GM18951 (cell line): ENCODE data around the gene PRKCE.

ENCODE experiments used
- POLR2A ChIP-seq: IDR thresholded peaks from 4 replicates; pipeline ENCODE4 v1.6.1; 2011; ENCODE audit warnings: mild to moderate bottlenecking; ENCODE audit not compliant: insufficient read length, insufficient read depth; ENCODE audit errors: extremely low read depth
- in situ Hi-C: fragments of 300-500 bp; cut with MboI; formaldehyde crosslinking; loops from one replicate; pipeline ENCODE4 v1.12.0; 2022; ENCODE audit warnings: low sequenced_read_pairs, mixed read lengths, inconsistent platforms; ENCODE audit not compliant: unreplicated experiment

PRKCE gene

DNA sequence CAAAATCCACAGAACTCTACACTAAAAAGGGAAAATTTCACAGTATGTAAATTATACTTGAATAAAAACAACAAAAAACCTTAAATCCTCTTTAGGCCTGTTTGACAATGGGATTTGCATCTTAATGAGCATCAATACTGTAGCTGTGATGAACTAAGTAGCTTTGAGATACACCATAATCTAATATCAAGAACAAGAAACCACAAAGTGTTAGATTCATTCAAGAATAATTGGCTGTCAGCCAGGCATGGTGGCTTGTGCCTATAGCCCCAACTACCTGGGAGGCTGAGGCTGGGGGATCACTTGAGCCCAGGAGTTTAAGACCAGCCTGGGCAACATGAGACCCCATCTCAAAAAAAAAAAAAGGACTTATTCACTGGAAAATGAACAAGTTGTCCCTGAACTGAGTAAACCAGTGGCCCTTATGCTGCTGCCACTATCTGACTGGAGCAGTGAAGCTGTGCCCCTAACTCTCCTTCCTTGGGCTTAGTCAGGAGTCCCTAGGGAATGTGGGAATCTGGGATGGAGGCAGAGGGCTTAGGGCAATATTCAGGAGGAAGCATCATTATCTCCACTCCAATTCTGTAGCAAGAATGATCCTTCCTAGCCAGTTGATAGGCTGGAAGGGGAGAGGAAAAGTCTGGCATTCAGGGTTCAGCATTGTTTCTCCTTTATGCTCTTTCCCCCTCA, 88.5 kb downstream of the PRKCE start:
- in situ Hi-C loops: no loop called here
- no peak for TF ChIP-seq POLR2A

DNA sequence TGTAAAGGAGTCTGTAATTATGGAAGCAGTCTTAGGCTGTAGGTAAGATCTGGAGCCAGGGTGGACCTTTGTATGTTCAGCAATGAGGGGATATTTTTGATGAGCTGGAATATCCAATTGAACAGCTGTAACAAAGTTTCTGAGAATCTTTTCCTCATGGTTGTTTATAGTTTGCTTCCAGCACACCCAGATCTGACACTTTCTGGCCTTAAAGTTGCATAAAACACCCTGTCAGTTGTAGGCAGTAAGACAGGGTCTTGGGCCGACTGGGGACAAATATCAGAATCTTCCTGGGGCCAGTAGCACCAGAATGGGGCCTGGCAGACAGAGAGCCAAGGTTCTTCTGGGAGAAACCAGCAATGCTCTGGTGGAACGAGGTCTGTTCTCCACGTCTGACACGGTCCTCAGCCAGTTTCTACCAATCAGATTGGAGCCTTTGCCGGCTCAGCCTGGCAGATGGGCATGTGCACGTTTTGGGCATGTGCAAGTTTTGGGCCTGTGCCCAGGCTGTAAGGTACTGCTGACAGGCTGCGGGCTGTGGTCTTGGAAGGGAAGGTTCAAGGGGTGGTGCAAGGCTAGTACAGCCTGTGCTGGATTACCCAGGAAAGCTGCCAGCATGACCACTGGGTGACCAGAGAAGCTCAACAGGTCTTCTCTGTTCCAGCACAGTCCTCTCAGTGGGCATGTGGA, 89.8 kb downstream of the PRKCE start:
- no peak for TF ChIP-seq POLR2A
- in situ Hi-C loops: no loop called here

DNA sequence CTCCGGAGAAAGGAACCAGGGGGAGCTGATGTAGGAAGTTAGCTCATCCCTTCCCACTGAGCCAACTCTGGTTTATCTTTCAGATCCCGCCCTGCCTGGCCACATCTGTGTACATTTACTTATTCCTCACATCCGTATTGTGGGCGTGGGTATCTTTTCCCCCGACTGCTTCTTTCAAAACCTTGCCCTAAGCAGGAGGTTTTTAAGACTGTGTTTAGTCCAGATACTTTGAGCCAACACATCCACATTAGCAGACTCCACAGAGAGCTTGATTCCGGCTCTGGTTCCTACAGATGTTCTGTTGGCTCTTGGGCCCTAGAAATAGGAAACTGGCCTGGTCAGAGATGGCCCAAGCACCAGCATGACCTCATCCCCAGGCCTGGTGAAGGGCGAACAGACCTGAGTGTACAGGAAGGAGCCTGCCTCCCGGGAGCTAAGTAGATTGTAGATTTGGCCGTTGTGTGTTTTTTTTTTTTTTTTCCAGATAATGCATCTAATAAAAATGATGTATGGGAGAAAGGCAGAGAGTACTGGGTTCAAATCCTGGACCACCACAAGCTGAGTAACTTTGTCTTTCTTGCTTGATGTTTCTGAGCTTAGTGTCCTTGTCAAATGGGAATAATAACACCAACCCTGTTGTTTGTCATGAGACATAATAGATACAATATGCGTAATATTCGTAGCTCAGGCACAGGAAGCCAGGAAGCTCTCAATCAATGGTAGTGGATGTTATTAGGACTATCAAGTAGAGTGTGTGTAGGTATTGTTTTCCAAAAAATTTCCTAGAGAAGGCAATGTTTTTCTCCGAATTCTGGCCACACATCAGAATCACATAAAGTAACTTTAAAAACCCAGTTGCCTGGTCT, 92.3 kb downstream of the PRKCE start:
- TF ChIP-seq POLR2A: no peak
- in situ Hi-C loops: no loop called here

DNA sequence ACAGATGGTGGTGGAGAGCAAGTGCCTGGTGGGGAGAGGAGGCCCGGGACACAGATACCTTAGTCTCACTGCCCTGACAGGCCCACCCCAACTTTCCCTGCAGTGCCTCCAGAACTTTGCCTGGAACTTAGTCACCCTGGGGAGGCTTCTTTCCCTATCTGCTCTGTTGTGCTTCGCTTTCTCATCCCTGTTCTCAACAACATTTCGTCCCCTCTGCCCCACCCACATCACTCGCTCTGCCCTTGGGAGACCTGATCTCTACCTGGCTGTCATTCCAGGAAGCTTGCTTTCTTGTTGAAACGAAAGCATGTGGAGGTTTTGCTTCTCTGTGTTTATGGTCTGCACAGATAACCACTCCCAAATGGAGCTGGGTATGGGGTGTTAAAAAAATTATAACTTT, 93.8 kb downstream of the PRKCE start:
- in situ Hi-C loops: no loop called here
- TF ChIP-seq POLR2A: no peak

DNA sequence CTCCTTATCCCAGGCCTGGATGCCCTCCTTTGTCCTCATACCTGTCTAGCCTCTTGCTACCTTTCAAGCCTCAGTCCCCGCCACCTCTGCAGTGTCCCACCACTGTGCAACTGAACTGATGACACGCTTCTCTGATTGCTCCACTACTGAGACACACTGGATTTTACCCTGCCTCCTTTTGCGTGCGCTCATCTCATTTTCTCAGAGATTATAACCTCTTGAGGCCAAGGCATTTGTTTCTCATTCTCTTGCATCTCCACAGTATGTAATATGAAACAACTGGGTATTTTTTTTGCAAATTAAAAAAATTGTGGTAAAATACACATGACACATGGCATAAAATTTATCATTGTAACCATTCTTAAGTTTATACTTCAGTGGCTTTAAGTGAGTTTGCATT, 95.4 kb downstream of the PRKCE start:
- no peak for TF ChIP-seq POLR2A
- in situ Hi-C loops: no loop called here

DNA sequence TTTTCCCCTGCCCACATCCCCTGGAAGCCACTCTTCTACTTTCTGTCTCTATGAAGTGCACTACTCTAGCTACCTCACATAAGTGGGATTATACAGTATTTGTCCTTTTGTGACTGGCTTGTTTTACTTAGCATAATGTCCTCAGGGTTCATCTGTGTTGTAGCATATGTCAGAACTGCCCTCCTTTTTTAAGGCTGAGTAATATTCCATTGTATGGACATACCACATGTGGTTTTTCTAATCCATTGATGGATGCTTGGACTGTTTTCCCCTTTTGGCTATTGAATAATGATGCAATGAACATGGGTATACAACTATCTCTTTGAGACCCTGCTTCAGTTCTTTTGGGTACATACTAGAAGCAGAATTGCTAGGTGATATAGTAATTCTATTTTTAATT, 95.9 kb downstream of the PRKCE start:
- in situ Hi-C loops: no loop called here

DNA sequence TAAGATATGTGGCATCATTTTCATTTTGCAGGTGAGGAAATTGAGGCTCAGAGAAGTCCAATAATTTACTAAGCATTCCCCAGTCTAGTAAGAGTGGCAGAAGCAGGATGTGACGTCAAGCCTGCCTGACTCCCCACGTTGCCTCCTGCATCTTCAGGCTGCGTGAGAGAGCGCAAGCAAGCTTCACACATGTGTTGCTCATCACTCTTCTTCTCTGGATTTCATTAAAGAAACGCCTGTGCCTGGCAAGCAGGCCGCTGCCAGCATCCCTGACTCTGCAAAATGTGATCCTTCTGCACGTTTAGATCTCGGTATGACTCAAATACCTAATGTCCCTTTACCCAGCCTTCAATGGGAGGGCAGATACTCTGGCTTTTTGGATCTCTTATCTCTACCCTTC, 96.8 kb downstream of the PRKCE start:
- in situ Hi-C loops: no loop called here
- no peak for TF ChIP-seq POLR2A

More for the DNA sequence above, 95.9 kb downstream of the PRKCE start:
- TF ChIP-seq POLR2A: no peak

DNA sequence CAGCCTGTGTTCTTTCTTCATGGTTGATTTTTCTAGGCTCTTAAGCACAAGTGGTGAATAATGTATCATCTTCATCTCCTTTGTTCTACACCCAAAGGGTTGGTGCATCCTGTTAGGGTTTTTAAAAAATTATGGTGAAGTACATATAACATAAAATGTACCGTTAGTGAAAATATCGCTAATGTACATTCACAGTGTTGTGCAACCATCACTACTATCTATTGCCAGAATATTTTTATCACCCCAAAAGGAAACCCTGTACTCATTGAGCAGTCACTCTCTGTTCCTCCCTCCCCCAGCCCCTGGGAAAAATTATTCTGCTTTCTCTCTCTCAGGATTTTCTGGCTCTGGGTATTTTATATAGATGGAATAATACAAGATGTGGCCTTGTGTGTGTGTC, 98.5 kb downstream of the PRKCE start:
- in situ Hi-C loops: no loop called here

DNA sequence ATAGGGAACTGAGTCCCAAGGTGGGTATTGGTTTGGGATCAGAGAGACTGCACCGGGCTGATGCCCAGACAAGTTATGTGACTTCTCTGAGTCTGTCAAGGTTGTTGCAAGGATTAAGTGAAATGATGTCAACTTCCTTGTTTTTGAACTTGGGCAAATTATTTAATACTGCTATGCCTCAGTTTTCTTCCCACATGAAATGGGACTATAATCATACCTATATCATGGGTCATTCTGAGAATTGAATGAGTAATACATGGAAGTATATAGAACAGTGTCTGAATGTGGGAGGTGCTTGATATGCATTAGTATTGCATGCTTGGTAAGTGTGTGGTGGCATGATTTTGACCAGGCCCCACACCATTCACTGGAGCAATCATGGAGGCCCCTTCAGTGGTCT, 99.0 kb downstream of the PRKCE start:
- TF ChIP-seq POLR2A: no peak
- in situ Hi-C loops: no loop called here

More for the DNA sequence above, 98.5 kb downstream of the PRKCE start:
- no peak for TF ChIP-seq POLR2A

DNA sequence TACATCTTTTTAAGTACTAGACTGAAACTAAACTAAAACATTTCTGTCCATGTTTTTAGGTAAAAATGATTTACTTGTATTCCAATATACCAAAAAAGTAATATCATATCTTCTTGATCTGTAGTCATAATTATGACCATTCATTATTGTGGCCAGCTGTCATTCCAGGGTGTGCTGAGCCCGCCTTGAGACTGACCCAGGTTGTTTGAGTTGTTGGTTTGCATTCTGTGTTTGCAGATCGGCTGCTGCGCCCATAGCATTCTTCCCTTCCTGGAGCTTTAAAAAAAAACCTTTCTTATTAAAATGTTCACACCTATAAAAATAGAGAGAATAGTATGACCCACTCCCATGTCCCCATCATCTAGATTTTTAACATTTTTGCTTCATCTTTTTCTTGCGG, 101.9 kb downstream of the PRKCE start:
- no peak for TF ChIP-seq POLR2A
- in situ Hi-C loops: no loop called here

DNA sequence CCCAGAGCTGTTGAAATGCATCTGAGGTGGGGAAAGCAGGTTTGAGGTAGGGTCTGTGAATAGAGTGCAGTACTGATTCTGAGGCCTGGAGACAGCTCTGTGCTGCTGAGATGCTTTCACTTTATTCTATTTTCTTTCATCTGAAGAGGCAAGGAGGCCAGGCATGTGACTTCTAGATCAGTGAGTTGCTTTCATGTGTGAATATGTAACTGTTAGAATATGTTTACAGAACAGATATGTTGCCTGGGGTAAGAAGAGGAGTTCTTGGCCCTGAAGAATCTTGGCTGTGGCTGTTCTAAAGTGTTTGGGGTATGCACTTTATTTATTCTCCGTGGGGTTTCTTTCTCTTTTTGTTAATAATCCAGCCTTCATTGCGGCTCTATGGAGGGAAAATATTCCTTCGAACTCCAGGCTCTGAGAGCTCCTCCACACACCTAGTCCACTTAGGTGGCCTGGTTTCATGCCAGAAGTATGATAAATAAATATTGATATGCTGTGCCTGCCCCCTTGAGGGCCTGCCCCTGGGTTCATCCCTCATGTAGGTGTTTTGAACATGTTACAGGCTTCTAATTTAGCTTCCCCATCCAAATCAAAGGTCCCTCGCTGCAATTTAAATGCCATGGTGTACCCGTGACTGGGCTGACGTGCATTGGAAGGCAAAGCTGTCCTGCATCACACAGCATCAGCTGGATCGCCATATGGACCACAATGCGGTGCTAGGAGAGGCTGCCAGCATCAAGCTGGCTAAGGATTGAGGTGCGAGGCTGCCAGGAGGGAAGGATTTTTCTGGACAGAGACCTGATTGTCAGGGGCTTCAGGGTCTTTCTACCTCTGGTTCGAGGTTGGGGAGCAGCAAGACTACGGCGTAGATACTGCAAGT, 102.9 kb downstream of the PRKCE start:
- in situ Hi-C loops: no loop called here
- TF ChIP-seq POLR2A: no peak

DNA sequence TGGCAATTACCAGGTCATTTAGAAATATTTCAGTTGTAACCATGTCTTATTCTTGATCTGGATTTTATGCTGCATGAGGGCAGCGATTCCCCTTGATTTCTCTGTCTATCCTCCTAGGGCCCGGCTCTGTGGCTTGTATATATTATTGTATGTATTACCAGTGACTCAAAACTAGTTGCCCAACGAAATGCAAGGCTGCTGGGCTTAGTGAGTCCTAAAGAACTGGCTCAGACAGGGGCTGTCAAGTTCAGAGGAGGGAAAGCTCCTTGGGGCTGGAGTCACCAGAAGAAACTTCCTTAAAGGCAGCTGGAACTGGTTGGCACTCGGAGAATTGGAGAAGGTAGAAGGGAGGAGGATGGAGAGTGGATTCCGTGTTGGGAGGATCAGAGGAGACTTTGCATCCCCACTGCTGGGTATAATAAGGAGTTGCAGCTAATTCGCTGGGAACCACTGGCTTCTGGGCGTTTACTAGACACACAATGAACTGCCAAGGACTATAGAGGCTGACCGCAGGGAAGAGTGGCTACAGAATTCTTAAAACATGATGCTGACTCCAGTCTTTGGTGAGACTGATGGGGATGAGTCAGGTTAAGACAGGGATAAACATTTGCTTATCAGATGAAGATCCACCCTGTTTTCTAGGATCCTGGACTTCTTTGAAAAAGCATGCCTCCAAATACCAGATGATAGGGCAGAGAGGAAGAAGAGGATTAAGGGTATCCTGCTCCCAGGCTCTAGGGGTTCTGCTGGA, 104.3 kb downstream of the PRKCE start:
- no peak for TF ChIP-seq POLR2A
- in situ Hi-C loops: no loop called here
